PFSK-1 (cell line): ENCODE data around the gene TAC4.

Source experiments
- FOXP2 ChIP-seq: optimal IDR thresholded peaks from 2 replicates; pipeline ENCODE3; 2011; ENCODE audit warnings: borderline replicate concordance, control low read depth, inconsistent platforms; ENCODE audit not compliant: insufficient read depth; ENCODE audit errors: extremely low read length, extremely low read depth
- POLR2AphosphoS5 ChIP-seq: IDR thresholded peaks from 2 replicates; pipeline ENCODE4 v1.6.1; 2012; ENCODE audit warnings: low read depth, mild to moderate bottlenecking, control low read depth, low read length, moderate library complexity
- REST ChIP-seq, 2 experiments: IDR thresholded peaks; 2 replicates each; pipeline versions ENCODE4 v1.6.1 to v1.8.0; 2011 to 2012; ENCODE audit warnings: low read depth in 2 of 2, low read length in 2 of 2, control low read depth in 1 of 2, inconsistent platforms in 1 of 2, mild to moderate bottlenecking in 1 of 2, moderate library complexity in 1 of 2; ENCODE audit not compliant: insufficient read depth in 1 of 2
- SIN3A ChIP-seq: IDR thresholded peaks from 2 replicates; pipeline ENCODE4 v1.6.1; 2012; ENCODE audit warnings: mild to moderate bottlenecking, low read length, moderate library complexity, borderline replicate concordance; ENCODE audit not compliant: insufficient read depth
- TAF1 ChIP-seq: IDR thresholded peaks from 2 replicates; pipeline ENCODE4 v1.6.1; 2012; ENCODE audit warnings: low read length, control low read depth, borderline replicate concordance; ENCODE audit not compliant: insufficient read depth

TAC4 gene

GRCh38 chr17:49823614-49824013 is 24.3 kb downstream of the TAC4 start:
- TF ChIP-seq SIN3A = no peak
- TF ChIP-seq POLR2AphosphoS5 = no peak
- TF ChIP-seq TAF1 = no peak
- TF ChIP-seq FOXP2 = no peak
- no peak for TF ChIP-seq REST (IDR thresholded peaks at IDR 0.05; ENCODE audit: insufficient read depth in 1 of 2, low read depth in 2 of 2, low read length in 2 of 2)

GRCh38 chr17:49822829-49823228 is 25.0 kb downstream of the TAC4 start:
- TF ChIP-seq POLR2AphosphoS5 (no peak), REST (IDR thresholded peaks at IDR 0.05; ENCODE audit: insufficient read depth in 1 of 2, low read depth in 2 of 2, low read length in 2 of 2) (no peak), TAF1 (no peak), FOXP2 (no peak), SIN3A (no peak)

GRCh38 chr17:49821916-49822315 is 26.0 kb downstream of the TAC4 start:
- TF ChIP-seq POLR2AphosphoS5 (no peak), SIN3A (no peak), TAF1 (no peak), FOXP2 (no peak), REST (IDR thresholded peaks at IDR 0.05; ENCODE audit: insufficient read depth in 1 of 2, low read depth in 2 of 2, low read length in 2 of 2) (no peak)

GRCh38 chr17:49821466-49821865 is 26.4 kb downstream of the TAC4 start:
- TF ChIP-seq SIN3A (no peak), REST (IDR thresholded peaks at IDR 0.05; ENCODE audit: insufficient read depth in 1 of 2, low read depth in 2 of 2, low read length in 2 of 2) (no peak), FOXP2 (no peak), TAF1 (no peak), POLR2AphosphoS5 (no peak)

- TF ChIP-seq REST (IDR thresholded peaks at IDR 0.05; ENCODE audit: insufficient read depth in 1 of 2, low read depth in 2 of 2, low read length in 2 of 2) (no peak), POLR2AphosphoS5 (no peak), FOXP2 (no peak), TAF1 (no peak), SIN3A (no peak)
These were observed 27.1 kb downstream of the TAC4 start for GRCh38 chr17:49820773-49821172.
